GM18907 (cell line): ENCODE results near the gene IGFBP5.

Experiments
- ATAC-seq: cut with Tn5 transposase; IDR thresholded peaks from one replicate; pipeline ENCODE4 v1.9.1; 2021; ENCODE audit warnings: mild to moderate bottlenecking, moderate library complexity; ENCODE audit not compliant: unreplicated experiment

Gene IGFBP5

GRCh38 chr2:216648105-216648504 lies 47.2 kb downstream of the IGFBP5 start:
- ATAC-seq = no peak

- ATAC-seq = no peak
Observed at GRCh38 chr2:216646116-216646515, 49.2 kb downstream of the IGFBP5 start.

- no peak for ATAC-seq
Observed at GRCh38 chr2:216645636-216645950, 49.8 kb downstream of the IGFBP5 start.

- ATAC-seq = no peak
Observed at GRCh38 chr2:216644842-216645635, 50.3 kb downstream of the IGFBP5 start.

- ATAC-seq = no peak
Observed at GRCh38 chr2:216643986-216644659, 51.2 kb downstream of the IGFBP5 start.

- ATAC-seq = no peak
Observed at GRCh38 chr2:216637472-216637871, 57.9 kb downstream of the IGFBP5 start.

GRCh38 chr2:216636551-216637450 lies 58.5 kb downstream of the IGFBP5 start:
- no peak for ATAC-seq

GRCh38 chr2:216635701-216636550 lies 59.4 kb downstream of the IGFBP5 start:
- ATAC-seq = no peak

- no peak for ATAC-seq
Observed at GRCh38 chr2:216635171-216635570, 60.2 kb downstream of the IGFBP5 start.

- no peak for ATAC-seq
Observed at GRCh38 chr2:216634370-216635148, 60.8 kb downstream of the IGFBP5 start.

- no peak for ATAC-seq
Observed at GRCh38 chr2:216633616-216634369, 61.6 kb downstream of the IGFBP5 start.

GRCh38 chr2:216632952-216633615 lies 62.3 kb downstream of the IGFBP5 start, which contains the start of gene IGFBP2:
Gene IGFBP2 (plus strand): TSS chr2:216633420. CDS start chr2:216633524, 104 bp downstream.
- ATAC-seq = no peak

GRCh38 chr2:216632346-216632951 lies 62.9 kb downstream of the IGFBP5 start:
- ATAC-seq = no peak

- no peak for ATAC-seq
Observed at GRCh38 chr2:216629784-216630183, 65.6 kb downstream of the IGFBP5 start.

GRCh38 chr2:216626875-216627245 lies 68.5 kb downstream of the IGFBP5 start:
- ATAC-seq = no peak

GRCh38 chr2:216626168-216626874 lies 69.0 kb downstream of the IGFBP5 start:
- no peak for ATAC-seq

GRCh38 chr2:216624251-216624650 lies 71.1 kb downstream of the IGFBP5 start:
- ATAC-seq = no peak
